ENCODE results near the gene ARR3.
"Not testable (repeated sequence)": the region's sequence is repeated elsewhere in the genome, so short reads cannot be mapped to it uniquely, and the experiment has no call there.

ARR3 gene

GRCh38 chrX:70281951-70282350 lies 13.8 kb downstream of the ARR3 start, which contains the start of gene RAB41:
Gene RAB41, plus strand, starts transcription at chrX:70282172. Its CDS starts 46 bp downstream, at chrX:70282218.
- no peak for DNase-seq

DNA sequence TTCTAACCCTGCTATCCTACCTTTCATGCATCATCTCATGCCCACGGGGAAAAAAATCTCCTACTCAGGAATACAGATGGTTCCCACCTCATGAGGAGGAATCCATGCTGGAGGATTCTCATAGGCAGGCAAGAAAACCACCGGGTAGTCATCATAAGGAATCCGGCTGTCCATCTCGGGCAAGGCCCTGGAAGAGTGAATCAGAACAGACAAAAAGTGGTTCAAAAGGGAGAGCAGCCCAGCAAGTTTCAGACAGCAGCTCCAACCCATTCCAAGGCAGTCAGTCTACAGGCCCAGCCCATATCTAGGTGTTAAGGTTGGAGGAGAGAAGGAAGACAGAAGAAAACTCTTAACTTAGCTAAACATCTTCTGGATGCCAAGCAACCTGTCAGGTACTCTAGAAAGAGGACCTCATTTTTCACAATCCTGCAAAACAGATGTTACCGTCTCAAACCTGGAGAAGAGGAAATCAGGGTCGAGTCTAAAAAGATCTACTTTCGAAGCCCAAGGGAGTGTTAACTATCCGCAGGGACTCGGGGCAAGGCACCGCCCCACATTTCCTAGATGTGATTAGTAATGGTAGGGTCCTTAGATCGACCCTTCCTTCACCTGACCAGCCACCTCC lies 21.1 kb downstream of the ARR3 start:
- no peak for DNase-seq

- DNase-seq: peak; percentile 86
Measured at GRCh38 chrX:70289793-70290770, 21.9 kb downstream of the ARR3 start, which contains the start of the genes KIF4A and PDZD11. Gene KIF4A, plus strand, starts transcription at chrX:70290104. Its CDS starts 355 bp downstream, at chrX:70290459. Gene PDZD11, minus strand, starts transcription at chrX:70289927. Its CDS starts 586 bp downstream, at chrX:70289341.

DNA sequence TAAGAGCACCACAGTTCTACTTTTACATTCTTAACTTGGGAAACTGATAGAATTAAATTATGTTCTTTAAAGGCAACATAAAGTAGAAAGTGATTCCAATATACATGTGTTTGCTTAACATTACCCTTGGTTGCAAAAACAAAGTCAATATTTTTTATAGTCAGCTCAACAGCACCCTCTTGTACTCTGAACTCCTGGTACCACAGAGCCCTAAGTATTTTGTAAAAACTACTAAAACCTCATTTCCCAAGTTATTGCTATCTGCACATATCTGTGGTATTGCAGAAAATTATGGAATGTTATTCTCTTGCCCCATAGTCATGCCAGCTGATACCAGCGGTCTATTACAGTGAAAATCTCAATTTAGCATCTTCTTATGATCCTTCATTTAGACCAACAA lies 24.7 kb downstream of the ARR3 start:
- DNase-seq: no peak

GRCh38 chrX:70293621-70294020 lies 25.5 kb downstream of the ARR3 start:
- DNase-seq: no peak

- DNase-seq: no peak
Measured at GRCh38 chrX:70301716-70302115, 33.6 kb downstream of the ARR3 start.

DNA sequence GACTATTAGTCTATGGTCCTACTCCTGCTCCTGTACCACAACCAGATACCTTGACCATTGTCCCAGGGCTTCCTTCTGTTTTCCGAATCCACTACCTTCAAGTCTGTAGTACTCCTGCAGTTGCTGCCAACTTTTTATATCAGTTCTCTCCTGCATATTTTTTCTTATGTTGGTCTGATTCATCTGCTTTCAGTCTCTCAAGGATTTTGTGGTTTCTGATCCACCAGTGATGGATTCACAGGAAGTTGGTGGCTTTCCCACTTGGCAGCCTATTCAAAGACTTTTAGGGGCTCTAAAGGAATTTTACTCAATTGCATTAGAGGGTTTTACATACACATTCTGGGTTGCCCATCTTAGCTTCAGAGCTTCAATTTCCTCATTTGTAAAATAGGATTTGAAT lies 45.4 kb downstream of the ARR3 start:
- DNase-seq: no peak

DNA sequence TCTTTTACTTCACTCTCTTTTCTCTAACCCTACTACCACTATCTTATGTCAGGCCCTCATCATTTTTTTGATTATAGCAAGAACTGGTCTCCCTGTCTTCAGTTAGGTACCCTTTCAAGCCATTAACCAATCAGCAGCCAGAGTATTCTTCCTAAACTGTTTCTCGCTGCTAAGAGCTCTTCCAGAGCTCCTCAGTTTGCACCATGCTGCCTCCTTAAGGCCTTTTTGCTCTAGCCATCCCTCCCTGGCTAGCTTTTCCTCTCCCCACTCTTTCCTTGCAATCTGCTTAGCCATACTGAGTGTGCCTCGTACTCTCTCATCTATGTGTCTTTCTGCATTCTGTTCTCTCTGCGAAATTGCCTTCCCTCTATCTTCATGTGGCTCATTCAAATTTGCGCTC lies 54.6 kb downstream of the ARR3 start:
- no peak for DNase-seq

- DNase-seq: not testable (repeated sequence)
Measured at GRCh38 chrX:70323628-70324027, 55.5 kb downstream of the ARR3 start.

- DNase-seq: no peak
Measured at GRCh38 chrX:70324326-70324725, 56.2 kb downstream of the ARR3 start.

DNA sequence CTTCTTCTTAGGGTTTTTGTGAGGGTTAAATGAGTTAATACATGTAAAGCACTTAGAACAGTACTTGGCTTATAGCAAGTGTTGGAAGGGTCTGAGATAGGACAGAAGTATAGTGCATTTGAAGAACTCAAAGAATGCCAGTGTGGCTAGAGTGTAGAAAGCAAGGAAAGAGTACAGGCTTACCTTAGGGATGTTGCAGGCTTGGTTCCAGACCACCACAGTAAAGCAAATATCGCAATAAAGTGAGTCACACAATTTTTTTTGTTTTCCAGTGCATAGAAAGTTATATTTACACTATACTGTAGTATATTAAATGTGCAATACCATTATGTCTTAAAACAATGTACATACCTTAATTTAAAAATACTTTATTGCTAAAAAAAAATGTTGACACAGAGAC lies 63.0 kb downstream of the ARR3 start:
- no peak for DNase-seq

Data from activated CD8-positive, alpha-beta memory T cell treated with anti-CD3 and anti-CD28 coated beads for 24 hours (primary cell).